Measurements from ENCODE around the gene CASP2.

- no peak for TF ChIP-seq GATA3 (IDR thresholded peaks at IDR 0.05; ENCODE audit: low read depth, low read length)
- TF ChIP-seq GATA2 (IDR thresholded peaks at IDR 0.05; ENCODE audit: low read depth, low read length): no peak
These were observed 31.2 kb upstream of the CASP2 start for GRCh38 chr7:143256932-143257331.
